Activated CD8-positive, alpha-beta T cell treated with anti-CD3 and anti-CD28 coated beads, Interleukin-2, amount 10 ng/mL, durations not matched to agents 7 days and 5 days (primary cell): ENCODE data around the gene FGFR1OP2. TPM values are rescaled to one million over a fixed set of nuclear protein-coding genes. Genes with fewer than 3 reads are reported as not detected.
A peak's percentile ranks its signal among the peaks of the same experiment; 100 is the strongest.

Experiments
- ATAC-seq: fragments of 150-1000 bp; cut with Tn5 transposase; one replicate; pipeline ENCODE4 v1.10.0; 2021; ENCODE audit warnings: moderate library complexity
- CTCF ChIA-PET: fragments of 350-600 bp; sonication (Branson Sonifier 250); formaldehyde crosslinking; loops from one replicate; lab custom pipeline; 2021; ENCODE audit warnings: antibody characterized with exemption; lab: Charles Lee
- POLR2A ChIA-PET: fragments of 350-600 bp; sonication (Branson Sonifier 250); formaldehyde crosslinking; loops from one replicate; lab custom pipeline; 2021; ENCODE audit warnings: antibody characterized with exemption; lab: Charles Lee
- DNase-seq: peaks from one replicate; pipeline ENCODE4 v3.0.0-alpha.2; 2020
- H3K27ac Mint-ChIP-seq: one replicate; pipeline ENCODE4 v1.8.0; 2021; ENCODE audit warnings: mild to moderate bottlenecking, mixed read lengths
- H3K27me3 Mint-ChIP-seq: one replicate; pipeline ENCODE4 v1.8.0; 2021; ENCODE audit warnings: low read depth, mixed read lengths
- H3K36me3 Mint-ChIP-seq: one replicate; pipeline ENCODE4 v1.8.0; 2021; ENCODE audit warnings: low read depth, mixed read lengths
- H3K4me1 Mint-ChIP-seq: one replicate; pipeline ENCODE4 v1.8.0; 2021; ENCODE audit warnings: low read depth, mixed read lengths
- H3K4me3 Mint-ChIP-seq: one replicate; pipeline ENCODE4 v1.8.0; 2021; ENCODE audit warnings: mild to moderate bottlenecking, mixed read lengths
- H3K9me3 Mint-ChIP-seq: one replicate; pipeline ENCODE4 v1.8.0; 2022; ENCODE audit warnings: mixed read lengths; ENCODE audit not compliant: insufficient read depth
- total RNA-seq, 2 experiments: library from RNA; stranded (reverse); gene quantifications; one replicate each; pipeline ENCODE4 v1.2.3, GENCODE V29; 2021

FGFR1OP2 gene
- total RNA-seq, 2 experiments from 2014 or later = 87.4 to 96.6 TPM

GRCh38 chr12:27003421-27004381 lies 65.4 kb downstream of the FGFR1OP2 start:
- Mint-ChIP-seq H3K4me1 (peaks cover 26% of the 10 kb centered on the region), H3K36me3 (peaks cover 29% of the 10 kb centered on the region), H3K27me3 (no peaks in the 10 kb centered on the region), H3K9me3 (no peaks in the 10 kb centered on the region), H3K27ac (no peak overlapping the region), H3K4me3 (no peak overlapping the region)
- ChIA-PET POLR2A (interaction anchor here (0.6 kb wide), 1 partner anchor 132 kb away, joined by 3 read pairs; no protein-coding TSS in a partner anchor), CTCF (interaction anchor here (1.1 to 1.6 kb wide), 3 partner anchors 10 to 324 kb away, joined by 3 to 6 read pairs (median 4); partner anchors contain the start of gene TM7SF3)
- no peak for DNase-seq
- no peak for ATAC-seq

GRCh38 chr12:27005495-27005894 lies 67.2 kb downstream of the FGFR1OP2 start:
- ATAC-seq (no peak), DNase-seq (no peak)
- Mint-ChIP-seq H3K36me3 (peaks cover 28% of the 10 kb centered on the region), H3K27me3 (no peaks in the 10 kb centered on the region), H3K4me1 (peaks cover 38% of the 10 kb centered on the region), H3K4me3 (no peak overlapping the region), H3K27ac (no peak overlapping the region), H3K9me3 (no peaks in the 10 kb centered on the region)
- ChIA-PET CTCF (interaction anchor here (1.6 kb wide), 1 partner anchor 9 kb away, joined by 3 read pairs; the partner anchor contains the start of gene TM7SF3), POLR2A (no interaction called here)

GRCh38 chr12:27006797-27007467 lies 68.7 kb downstream of the FGFR1OP2 start:
- CTCF ChIA-PET = no interaction called here
- no peak for DNase-seq
- H3K9me3 Mint-ChIP-seq = no peaks in the 10 kb centered on the region
- peaks cover 39% of the 10 kb centered on the region for H3K4me1 Mint-ChIP-seq
- no peak overlapping the region for H3K4me3 Mint-ChIP-seq
- no peak overlapping the region for H3K27ac Mint-ChIP-seq
- no peaks in the 10 kb centered on the region for H3K27me3 Mint-ChIP-seq
- H3K36me3 Mint-ChIP-seq = peaks cover 30% of the 10 kb centered on the region
- no peak for ATAC-seq
- POLR2A ChIA-PET = no interaction called here

- Mint-ChIP-seq H3K27me3 (no peaks in the 10 kb centered on the region), H3K4me3 (no peak overlapping the region), H3K36me3 (peaks cover 29% of the 10 kb centered on the region), H3K9me3 (no peaks in the 10 kb centered on the region), H3K27ac (no peak overlapping the region), H3K4me1 (peaks cover 46% of the 10 kb centered on the region)
- POLR2A ChIA-PET = no interaction called here
- CTCF ChIA-PET = no interaction called here
- ATAC-seq = no peak
- no peak for DNase-seq
Observed at GRCh38 chr12:27008081-27008480, 69.8 kb downstream of the FGFR1OP2 start.

- H3K27me3 Mint-ChIP-seq = no peaks in the 10 kb centered on the region
- no peaks in the 10 kb centered on the region for H3K9me3 Mint-ChIP-seq
- peaks cover 49% of the 10 kb centered on the region for H3K4me1 Mint-ChIP-seq
- ChIA-PET CTCF (interaction anchor here (1.2 to 5.2 kb wide), 7 partner anchors 8 to 297 kb away, joined by 4 to 26 read pairs (median 6); partner anchors contain the start of genes ITPR2 and MED21), POLR2A (no interaction called here)
- no peak overlapping the region for H3K4me3 Mint-ChIP-seq
- ATAC-seq = no peak
- DNase-seq = no peak
- peaks cover 28% of the 10 kb centered on the region for H3K36me3 Mint-ChIP-seq
- no peak overlapping the region for H3K27ac Mint-ChIP-seq
Observed at GRCh38 chr12:27009881-27010301, 71.6 kb downstream of the FGFR1OP2 start.

- Mint-ChIP-seq H3K4me3 (peak overlapping the region; percentile 93), H3K4me1 (peaks cover 57% of the 10 kb centered on the region), H3K27ac (peak overlapping the region; percentile 36), H3K36me3 (peaks cover 23% of the 10 kb centered on the region), H3K27me3 (no peaks in the 10 kb centered on the region), H3K9me3 (no peaks in the 10 kb centered on the region)
- no peak for ATAC-seq
- CTCF ChIA-PET = interaction anchor here (1.5 to 13.2 kb wide), 5 partner anchors 13 to 294 kb away, joined by 6 to 193 read pairs (median 26); partner anchors contain the start of gene MED21
- POLR2A ChIA-PET = interaction anchor here (1.7 kb wide), 1 partner anchor 231 kb away, joined by 3 read pairs; no protein-coding TSS in a partner anchor
- DNase-seq = no peak
Observed at GRCh38 chr12:27012239-27012981, 74.1 kb downstream of the FGFR1OP2 start.

- no peak for DNase-seq
- CTCF ChIA-PET = interaction anchor here (1.2 to 13.2 kb wide), 7 partner anchors 13 to 293 kb away, joined by 3 to 193 read pairs (median 13); partner anchors contain the start of gene MED21
- H3K27me3 Mint-ChIP-seq = no peaks in the 10 kb centered on the region
- H3K9me3 Mint-ChIP-seq = no peaks in the 10 kb centered on the region
- peak overlapping the region; percentile 36 for H3K27ac Mint-ChIP-seq
- H3K4me1 Mint-ChIP-seq = peaks cover 59% of the 10 kb centered on the region
- peaks cover 23% of the 10 kb centered on the region for H3K36me3 Mint-ChIP-seq
- H3K4me3 Mint-ChIP-seq = peak overlapping the region; percentile 93
- ATAC-seq = no peak
- POLR2A ChIA-PET = interaction anchor here (0.7 to 1.7 kb wide), 4 partner anchors 11 to 230 kb away, joined by 3 to 6 read pairs (median 4); no protein-coding TSS in a partner anchor
Observed at GRCh38 chr12:27012982-27013255, 74.6 kb downstream of the FGFR1OP2 start.

GRCh38 chr12:27013611-27014084 lies 75.4 kb downstream of the FGFR1OP2 start:
- ChIA-PET CTCF (interaction anchor here (0.6 to 13.2 kb wide), 21 partner anchors 8 to 293 kb away, joined by 3 to 193 read pairs (median 3); partner anchors contain the start of genes FGFR1OP2, ITPR2 and MED21), POLR2A (interaction anchor here (0.6 to 1.8 kb wide), 7 partner anchors 11 to 229 kb away, joined by 3 to 9 read pairs (median 4); partner anchors contain the start of gene ITPR2)
- peak; percentile 52 for DNase-seq
- Mint-ChIP-seq H3K4me1 (peaks cover 60% of the 10 kb centered on the region), H3K4me3 (peak overlapping the region; percentile 93), H3K27ac (peak overlapping the region; percentile 90), H3K27me3 (no peaks in the 10 kb centered on the region), H3K36me3 (peaks cover 23% of the 10 kb centered on the region), H3K9me3 (no peaks in the 10 kb centered on the region)
- peak; percentile 32 for ATAC-seq

- Mint-ChIP-seq H3K27ac (peak within 1 kb of the TSS; percentile 90), H3K4me3 (peak within 1 kb of the TSS; percentile 93), H3K9me3 (no peaks in the 10 kb centered on the region), H3K4me1 (peaks cover 58% of the 10 kb centered on the region), H3K27me3 (no peaks in the 10 kb centered on the region), H3K36me3 (peaks cover 23% of the 10 kb centered on the region)
- DNase-seq (peak; percentile 97), ATAC-seq (peak; percentile 88)
- POLR2A ChIA-PET = interaction anchor here (0.6 to 1.8 kb wide), 7 partner anchors 9 to 292 kb away, joined by 3 to 9 read pairs (median 6); partner anchors contain the start of gene ITPR2
- CTCF ChIA-PET = interaction anchor here (0.6 to 13.2 kb wide), 24 partner anchors 9 to 292 kb away, joined by 3 to 193 read pairs (median 3); partner anchors contain the start of genes FGFR1OP2, ITPR2, MED21 and STK38L
Observed at GRCh38 chr12:27014085-27014858, 76.0 kb downstream of the FGFR1OP2 start, which contains the start of gene TM7SF3. TM7SF3 (minus strand) TSS chr12:27014384; CDS start chr12:27014168, 216 bp downstream.
